GM23338 (cell line): Measurements from ENCODE around the gene LSM14A. TPM values are rescaled to one million over a fixed set of nuclear protein-coding genes. Genes with fewer than 3 reads are reported as not detected.

Source experiments
- ATAC-seq: fragments of 200-7000 bp; cut with Tn5 transposase; 3 replicates; pipeline ENCODE4 v1.9.1; 2020
- DNase-seq: peaks from one replicate; pipeline ENCODE4 v3.0.0-alpha.2; 2015; ENCODE audit warnings: low spot score
- H2AFZ ChIP-seq: fragments of 200-600 bp; sonication (generic); 2 replicates; pipeline ENCODE4 v1.8.0; 2016; ENCODE audit warnings: antibody characterized with exemption, mild to moderate bottlenecking, moderate library complexity
- H3F3A ChIP-seq: fragments of 200-600 bp; sonication (generic); replicated peaks from 2 replicates; pipeline ENCODE4 v1.8.0; 2017; ENCODE audit warnings: antibody characterized with exemption, mixed run types, low read depth
- H3K27ac ChIP-seq: fragments of 200-600 bp; sonication (generic); 2 replicates; pipeline ENCODE4 v1.6.1; 2016; ENCODE audit warnings: low read depth
- H3K27me3 ChIP-seq: fragments of 200-600 bp; sonication (generic); 2 replicates; pipeline ENCODE4 v1.8.0; 2016; ENCODE audit warnings: mild to moderate bottlenecking, mixed run types, moderate library complexity; ENCODE audit not compliant: insufficient read depth
- H3K36me3 ChIP-seq: fragments of 200-600 bp; sonication (generic); 2 replicates; pipeline ENCODE4 v1.8.0; 2016; ENCODE audit warnings: mild to moderate bottlenecking; ENCODE audit not compliant: insufficient read depth
- H3K4me1 ChIP-seq: fragments of 200-600 bp; sonication (generic); 2 replicates; pipeline ENCODE4 v1.8.0; 2016; ENCODE audit warnings: mild to moderate bottlenecking, moderate library complexity; ENCODE audit not compliant: insufficient read depth
- H3K4me2 ChIP-seq: fragments of 200-600 bp; sonication (generic); 2 replicates; pipeline ENCODE4 v1.7.1; 2017; ENCODE audit warnings: mixed run types
- H3K4me3 ChIP-seq: fragments of 200-600 bp; sonication (generic); 2 replicates; pipeline ENCODE4 v1.6.1; 2016; ENCODE audit warnings: mixed run types
- H3K79me2 ChIP-seq: fragments of 200-600 bp; sonication (generic); replicated peaks from 2 replicates; pipeline ENCODE4 v1.8.0; 2017; ENCODE audit warnings: mild to moderate bottlenecking; ENCODE audit not compliant: insufficient read depth
- H3K9me2 ChIP-seq: fragments of 200-600 bp; sonication (generic); 2 replicates; pipeline ENCODE4 v1.8.0; 2017; ENCODE audit not compliant: insufficient read depth
- H4K20me1 ChIP-seq: fragments of 200-600 bp; sonication (generic); replicated peaks from 2 replicates; pipeline ENCODE4 v1.8.0; 2017; ENCODE audit warnings: mild to moderate bottlenecking; ENCODE audit not compliant: insufficient read depth
- H3K27ac Mint-ChIP-seq: 2 replicates; pipeline ENCODE4 v1.8.0; 2020; ENCODE audit warnings: inconsistent platforms, mild to moderate bottlenecking, moderate library complexity, mixed read lengths
- H3K27me3 Mint-ChIP-seq: 3 replicates; pipeline ENCODE4 v1.8.0; 2022; ENCODE audit warnings: low read depth, mild to moderate bottlenecking, moderate library complexity, mixed read lengths, inconsistent platforms; ENCODE audit not compliant: insufficient read depth, poor library complexity
- H3K36me3 Mint-ChIP-seq: 3 replicates; pipeline ENCODE4 v1.8.0; 2021; ENCODE audit warnings: low read depth, mild to moderate bottlenecking, inconsistent platforms, moderate library complexity, mixed read lengths
- H3K4me1 Mint-ChIP-seq: 3 replicates; pipeline ENCODE4 v1.8.0; 2020; ENCODE audit warnings: mild to moderate bottlenecking, inconsistent platforms, mixed read lengths
- H3K4me3 Mint-ChIP-seq: 3 replicates; pipeline ENCODE4 v1.8.0; 2021; ENCODE audit warnings: moderate library complexity, mild to moderate bottlenecking, inconsistent platforms, mixed read lengths
- H3K9me3 Mint-ChIP-seq: 3 replicates; pipeline ENCODE4 v1.8.0; 2020; ENCODE audit warnings: moderate library complexity, mild to moderate bottlenecking, inconsistent platforms, mixed read lengths
- CREB1 ChIP-seq: fragments of 250-450 bp; sonication (Bioruptor Pico); IDR thresholded peaks from 2 replicates; pipeline ENCODE4 v1.5.0; 2020; ENCODE audit warnings: low read depth, mild to moderate bottlenecking, moderate library complexity
- CTCF ChIP-seq, 2 experiments: fragments of 200-600 bp in 1 of 2; sonication (generic) in 1 of 2; conservative IDR thresholded peaks; 2 replicates each; pipeline versions ENCODE4 v1.5.1 to v1.6.1; 2016 to 2017; ENCODE audit warnings: antibody characterized with exemption in 2 of 2, low read depth in 2 of 2, mild to moderate bottlenecking in 2 of 2, moderate library complexity in 1 of 2
- EZH2 ChIP-seq: fragments of 200-600 bp; sonication (generic); IDR thresholded peaks from one replicate; pipeline ENCODE4 v1.8.0; 2017; ENCODE audit warnings: antibody characterized with exemption, mild to moderate bottlenecking, low read depth; ENCODE audit not compliant: unreplicated experiment
- EZH2phosphoT487 ChIP-seq: fragments of 200-600 bp; sonication (generic); IDR thresholded peaks from one replicate; pipeline ENCODE4 v1.8.1; 2018; ENCODE audit warnings: antibody characterized with exemption; ENCODE audit not compliant: unreplicated experiment
- NANOG ChIP-seq: IDR thresholded peaks from 2 replicates; pipeline ENCODE4 v1.6.1; 2016; ENCODE audit warnings: antibody characterized with exemption, borderline replicate concordance
- POLR2AphosphoS5 ChIP-seq: IDR thresholded peaks from 2 replicates; pipeline ENCODE4 v1.6.1; 2016; ENCODE audit warnings: antibody characterized with exemption, low read depth
- REST ChIP-seq: IDR thresholded peaks from one replicate; pipeline ENCODE4 v1.6.1; 2018; ENCODE audit warnings: antibody characterized with exemption; ENCODE audit not compliant: unreplicated experiment
- STAT1 ChIP-seq: IDR thresholded peaks from one replicate; pipeline ENCODE4 v1.6.1; 2016; ENCODE audit warnings: antibody characterized with exemption; ENCODE audit not compliant: unreplicated experiment
- ZNF114 ChIP-seq: fragments of 250-450 bp; sonication (Bioruptor Pico); IDR thresholded peaks from 2 replicates; pipeline ENCODE4 v1.5.0; 2020; ENCODE audit warnings: mild to moderate bottlenecking, moderate library complexity
- ZNF331 ChIP-seq: fragments of 250-450 bp; sonication (Bioruptor Pico); IDR thresholded peaks from 2 replicates; pipeline ENCODE4 v1.5.0; 2020; ENCODE audit warnings: low read depth, mild to moderate bottlenecking, moderate library complexity
- ZNF462 ChIP-seq: fragments of 250-450 bp; sonication (Bioruptor Pico); IDR thresholded peaks from 2 replicates; pipeline ENCODE4 v1.5.0; 2020; ENCODE audit warnings: mild to moderate bottlenecking, moderate library complexity
- polyA plus RNA-seq: library from polyadenylated mRNA; unstranded; fragments of >200 nt; fragmentation: Nextera tagmentation; extraction: Ambion mirVana; gene quantifications from 2 replicates; pipeline ENCODE4 v1.2.1, GENCODE V29; 2016
- total RNA-seq: library from RNA; depleted of rRNA; stranded (reverse); fragments of >200 nt; shearing (Covaris generic); gene quantifications from 2 replicates; pipeline ENCODE4 v1.2.3, GENCODE V29; 2014

The LSM14A gene
- total and polyA plus RNA-seq, 2 experiments from 2014 or later: 109 to 166 TPM

- H3K4me1 Mint-ChIP-seq: peaks cover 3% of the 10 kb centered on the region; the same call in 2 of the 3 replicates
- ATAC-seq (no peak), DNase-seq (no peak)
- peaks cover 13% of the 10 kb centered on the region for H3K27me3 Mint-ChIP-seq
- H3K27me3 ChIP-seq: no peaks in the 10 kb centered on the region
- no peak overlapping the region for H2AFZ ChIP-seq
- H3K9me2 ChIP-seq: 0 out of 2 replicates have a peak, but pooled peaks cover 6% of the 10 kb centered on the region
- no peaks in the 10 kb centered on the region for H3F3A ChIP-seq
- TF ChIP-seq ZNF462 (CRISPR knock-in tag): no peak
- TF ChIP-seq ZNF114 (CRISPR knock-in tag): no peak
- no peak for TF ChIP-seq CREB1 (CRISPR knock-in tag)
- TF ChIP-seq NANOG: no peak
- no peak for TF ChIP-seq POLR2AphosphoS5
- H3K4me3 Mint-ChIP-seq: no peak overlapping the region; the same call in 2 of the 3 replicates
- no peaks in the 10 kb centered on the region; the same call in 1 of the 3 replicates for H3K9me3 Mint-ChIP-seq
- H3K4me3 ChIP-seq: no peak overlapping the region
- no peaks in the 10 kb centered on the region for H3K36me3 ChIP-seq
- no peaks in the 10 kb centered on the region for H3K79me2 ChIP-seq
- H4K20me1 ChIP-seq: no peaks in the 10 kb centered on the region
- no peaks in the 10 kb centered on the region for H3K36me3 Mint-ChIP-seq
- H3K4me2 ChIP-seq: no peak overlapping the region
- H3K27ac ChIP-seq: no peak overlapping the region
- no peak overlapping the region for H3K27ac Mint-ChIP-seq
- H3K4me1 ChIP-seq: no peaks in the 10 kb centered on the region
Measured at GRCh38 chr19:34246340-34246739, 74.0 kb downstream of the LSM14A start.

GRCh38 chr19:34248941-34249340 lies 76.6 kb downstream of the LSM14A start:
- no peaks in the 10 kb centered on the region for H3K79me2 ChIP-seq
- H3F3A ChIP-seq: 0 out of 2 replicates have a peak, but pooled peaks cover 3% of the 10 kb centered on the region
- H3K36me3 ChIP-seq: no peaks in the 10 kb centered on the region
- no peaks in the 10 kb centered on the region; the same call in 2 of the 3 replicates for H3K36me3 Mint-ChIP-seq
- H3K4me3 Mint-ChIP-seq: no peak overlapping the region
- H3K27me3 Mint-ChIP-seq: peaks cover 14% of the 10 kb centered on the region
- no peak overlapping the region for H3K4me3 ChIP-seq
- no peaks in the 10 kb centered on the region for H4K20me1 ChIP-seq
- no peaks in the 10 kb centered on the region for H3K27me3 ChIP-seq
- peaks cover 2% of the 10 kb centered on the region; the same call in 2 of the 3 replicates for H3K4me1 Mint-ChIP-seq
- H3K4me1 ChIP-seq: no peaks in the 10 kb centered on the region
- peaks cover 2% of the 10 kb centered on the region; the same call in 2 of the 3 replicates for H3K9me3 Mint-ChIP-seq
- ATAC-seq (no peak), DNase-seq (no peak)
- no peak overlapping the region for H2AFZ ChIP-seq
- 0 out of 2 replicates have a peak, but pooled peaks cover 6% of the 10 kb centered on the region for H3K9me2 ChIP-seq
- H3K27ac ChIP-seq: no peak overlapping the region
- no peak overlapping the region for H3K27ac Mint-ChIP-seq
- H3K4me2 ChIP-seq: no peak overlapping the region
- no peak for TF ChIP-seq STAT1
- TF ChIP-seq CTCF (conservative IDR thresholded peaks at IDR 0.05; ENCODE audit: low read depth in 2 of 2): no peak
- no peak for TF ChIP-seq REST
- TF ChIP-seq ZNF331 (CRISPR knock-in tag): no peak
- TF ChIP-seq EZH2phosphoT487: no peak
- TF ChIP-seq EZH2: no peak
